Hematopoietic multipotent progenitor cell treated with erythropoietin and hydrocortisone succinate and interleukin-3 and kit ligand, for 17 days (in vitro differentiated cells): Measurements from ENCODE around the gene ATP2C2.
"Not testable (repeated sequence)": the region's sequence is repeated elsewhere in the genome, so short reads cannot be mapped to it uniquely, and the experiment has no call there.

Experiments used
- DNase-seq: peaks from one replicate; pipeline ENCODE4 v3.0.0-alpha.2; 2015; ENCODE audit warnings: low spot score

ATP2C2 gene, protein sequence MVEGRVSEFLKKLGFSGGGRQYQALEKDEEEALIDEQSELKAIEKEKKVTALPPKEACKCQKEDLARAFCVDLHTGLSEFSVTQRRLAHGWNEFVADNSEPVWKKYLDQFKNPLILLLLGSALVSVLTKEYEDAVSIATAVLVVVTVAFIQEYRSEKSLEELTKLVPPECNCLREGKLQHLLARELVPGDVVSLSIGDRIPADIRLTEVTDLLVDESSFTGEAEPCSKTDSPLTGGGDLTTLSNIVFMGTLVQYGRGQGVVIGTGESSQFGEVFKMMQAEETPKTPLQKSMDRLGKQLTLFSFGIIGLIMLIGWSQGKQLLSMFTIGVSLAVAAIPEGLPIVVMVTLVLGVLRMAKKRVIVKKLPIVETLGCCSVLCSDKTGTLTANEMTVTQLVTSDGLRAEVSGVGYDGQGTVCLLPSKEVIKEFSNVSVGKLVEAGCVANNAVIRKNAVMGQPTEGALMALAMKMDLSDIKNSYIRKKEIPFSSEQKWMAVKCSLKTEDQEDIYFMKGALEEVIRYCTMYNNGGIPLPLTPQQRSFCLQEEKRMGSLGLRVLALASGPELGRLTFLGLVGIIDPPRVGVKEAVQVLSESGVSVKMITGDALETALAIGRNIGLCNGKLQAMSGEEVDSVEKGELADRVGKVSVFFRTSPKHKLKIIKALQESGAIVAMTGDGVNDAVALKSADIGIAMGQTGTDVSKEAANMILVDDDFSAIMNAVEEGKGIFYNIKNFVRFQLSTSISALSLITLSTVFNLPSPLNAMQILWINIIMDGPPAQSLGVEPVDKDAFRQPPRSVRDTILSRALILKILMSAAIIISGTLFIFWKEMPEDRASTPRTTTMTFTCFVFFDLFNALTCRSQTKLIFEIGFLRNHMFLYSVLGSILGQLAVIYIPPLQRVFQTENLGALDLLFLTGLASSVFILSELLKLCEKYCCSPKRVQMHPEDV

DNA sequence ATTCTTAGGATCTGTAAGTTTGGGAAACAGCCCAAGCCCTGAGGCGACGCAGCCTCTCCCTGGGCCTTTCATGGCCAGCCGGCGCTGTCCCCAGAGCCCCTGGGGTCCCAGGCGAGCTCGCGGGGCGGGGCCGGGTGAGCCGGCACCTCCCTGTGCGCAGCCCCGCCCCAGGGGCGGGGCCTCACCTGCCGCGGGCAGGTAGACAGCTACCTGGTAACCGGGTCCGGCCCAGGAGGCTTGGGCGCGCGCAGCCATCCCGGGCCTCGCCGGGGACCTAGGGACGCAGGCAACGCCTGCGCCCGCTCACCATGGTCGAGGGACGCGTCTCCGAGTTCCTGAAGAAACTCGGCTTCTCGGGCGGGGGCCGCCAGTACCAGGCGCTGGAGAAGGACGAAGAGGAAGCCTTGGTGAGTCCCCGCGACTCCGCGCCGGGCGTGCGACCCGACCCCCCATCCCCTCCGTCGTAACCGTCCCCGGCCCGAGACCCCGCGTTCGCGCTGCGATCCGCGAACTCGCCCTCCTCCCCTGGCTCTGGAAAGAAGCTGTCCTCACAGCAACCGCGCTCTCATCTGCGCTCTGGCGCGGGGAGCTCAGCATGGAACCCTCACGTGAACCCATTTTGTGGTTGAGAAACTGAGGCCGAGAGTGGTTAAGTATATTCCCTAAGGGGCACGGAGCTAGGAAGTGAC is at the start of gene ATP2C2:
Gene ATP2C2 (plus strand): TSS at position 231 of the 689 bp plus-strand sequence. CDS start 78 bp downstream, at position 309.
- DNase-seq, result no peak

DNA sequence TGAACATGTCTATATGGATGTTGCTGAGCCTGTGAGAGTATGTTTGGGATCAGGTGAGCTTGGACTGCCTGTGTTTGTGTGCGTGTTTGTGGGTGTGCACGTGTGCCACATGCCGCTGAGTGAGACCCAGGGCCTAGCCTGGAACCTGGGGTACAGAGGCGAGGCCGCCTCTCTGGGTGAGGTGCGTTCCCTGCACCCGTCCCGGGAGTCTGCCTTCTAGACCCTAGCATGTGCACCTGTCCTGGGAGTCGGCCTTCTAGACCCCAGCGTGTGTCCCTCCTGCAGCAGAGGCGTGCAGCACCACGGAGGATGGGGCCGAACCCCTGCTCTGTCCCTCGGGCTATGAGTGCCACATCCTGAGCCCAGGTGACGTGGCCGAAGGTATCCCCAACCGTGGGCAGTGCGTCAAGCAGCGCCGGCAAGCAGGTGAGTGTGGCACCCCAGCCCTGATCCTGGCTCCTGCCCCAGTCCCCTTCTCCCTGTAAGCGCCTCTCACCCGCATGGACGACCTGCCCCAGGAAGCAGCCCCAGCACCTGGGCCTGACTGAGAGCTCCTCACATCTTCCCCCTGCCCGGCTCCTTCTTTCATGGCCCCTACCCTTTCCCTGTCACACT is 49.1 kb upstream of the ATP2C2 start:
- DNase-seq, result no peak

DNA sequence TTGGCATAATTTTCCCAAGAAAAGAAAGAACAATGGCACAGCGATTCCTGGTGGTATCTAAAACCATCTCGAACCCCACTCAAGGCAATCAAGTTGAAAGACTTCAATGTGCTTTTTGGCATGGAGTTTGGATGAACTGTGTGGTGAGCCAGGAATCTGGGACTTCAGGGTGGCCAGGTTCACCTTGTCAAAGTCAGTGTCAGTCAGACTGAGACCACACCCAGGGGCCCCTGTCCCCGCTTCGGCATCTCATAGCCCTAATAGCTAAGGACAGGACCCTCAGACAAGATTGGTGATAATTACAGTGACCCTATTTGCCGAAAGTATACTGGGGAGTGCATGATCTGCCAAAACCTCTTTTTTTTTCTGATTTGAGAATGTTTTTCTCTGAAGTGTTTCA is 47.8 kb upstream of the ATP2C2 start:
- no peak for DNase-seq

DNA sequence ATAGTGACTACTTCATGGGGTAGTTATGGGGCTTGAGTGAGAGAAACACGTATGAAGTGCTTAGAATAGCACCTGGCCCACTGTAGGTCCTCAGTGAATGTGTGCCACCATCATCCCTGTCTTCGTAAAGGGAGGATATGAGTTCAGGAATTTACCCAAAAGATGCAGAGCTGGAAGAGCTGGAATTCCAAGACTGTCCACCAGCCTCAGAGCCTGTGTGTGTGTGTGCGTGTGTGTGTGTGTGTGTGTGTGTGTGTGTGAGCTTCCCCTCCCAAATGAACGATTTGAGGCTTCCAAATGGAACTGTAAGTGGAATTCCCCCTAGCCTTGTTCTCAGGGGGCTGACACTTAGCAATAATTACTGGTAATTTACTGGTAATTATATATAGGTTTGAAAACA is 46.4 kb upstream of the ATP2C2 start:
- DNase-seq, result no peak

DNA sequence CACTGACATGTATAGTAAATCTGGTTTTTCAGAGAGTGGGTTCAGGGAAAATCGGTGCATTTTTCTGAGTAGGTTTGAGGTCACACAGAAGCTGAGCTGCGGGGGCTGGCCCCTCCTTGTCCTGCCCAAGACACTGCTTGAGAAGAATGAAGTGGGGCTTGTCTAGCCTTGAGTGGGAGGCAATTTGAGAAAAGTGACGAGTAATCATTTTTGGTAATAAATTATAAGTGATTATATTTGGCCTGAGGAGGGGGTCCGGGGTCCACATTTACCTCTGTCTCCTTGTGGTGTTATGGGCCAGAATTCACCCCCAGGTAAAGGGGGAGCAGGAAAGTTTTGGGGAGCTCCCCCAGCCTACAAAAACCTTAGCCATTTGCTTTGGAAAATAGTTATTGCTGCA is 45.6 kb upstream of the ATP2C2 start:
- DNase-seq, result no peak

DNA sequence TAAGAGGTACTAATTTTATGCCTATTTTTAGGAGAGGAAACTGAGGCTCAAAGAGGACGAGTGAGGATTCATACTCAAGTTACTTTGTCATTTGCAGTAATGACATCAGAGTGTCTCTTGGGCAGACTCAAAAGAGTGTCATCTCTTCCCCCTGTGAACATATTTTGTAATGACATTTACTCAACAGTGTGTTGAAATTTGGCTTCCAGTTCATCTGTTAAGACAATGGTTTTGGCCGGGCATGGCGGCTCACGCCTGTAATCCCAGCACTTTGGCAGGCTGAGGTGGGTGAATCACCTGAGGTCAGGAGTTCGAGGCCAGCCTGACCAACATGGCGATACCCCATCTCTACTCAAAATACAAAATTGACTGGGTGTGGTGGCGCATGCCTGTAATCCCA is 44.7 kb upstream of the ATP2C2 start:
- no peak for DNase-seq

DNA sequence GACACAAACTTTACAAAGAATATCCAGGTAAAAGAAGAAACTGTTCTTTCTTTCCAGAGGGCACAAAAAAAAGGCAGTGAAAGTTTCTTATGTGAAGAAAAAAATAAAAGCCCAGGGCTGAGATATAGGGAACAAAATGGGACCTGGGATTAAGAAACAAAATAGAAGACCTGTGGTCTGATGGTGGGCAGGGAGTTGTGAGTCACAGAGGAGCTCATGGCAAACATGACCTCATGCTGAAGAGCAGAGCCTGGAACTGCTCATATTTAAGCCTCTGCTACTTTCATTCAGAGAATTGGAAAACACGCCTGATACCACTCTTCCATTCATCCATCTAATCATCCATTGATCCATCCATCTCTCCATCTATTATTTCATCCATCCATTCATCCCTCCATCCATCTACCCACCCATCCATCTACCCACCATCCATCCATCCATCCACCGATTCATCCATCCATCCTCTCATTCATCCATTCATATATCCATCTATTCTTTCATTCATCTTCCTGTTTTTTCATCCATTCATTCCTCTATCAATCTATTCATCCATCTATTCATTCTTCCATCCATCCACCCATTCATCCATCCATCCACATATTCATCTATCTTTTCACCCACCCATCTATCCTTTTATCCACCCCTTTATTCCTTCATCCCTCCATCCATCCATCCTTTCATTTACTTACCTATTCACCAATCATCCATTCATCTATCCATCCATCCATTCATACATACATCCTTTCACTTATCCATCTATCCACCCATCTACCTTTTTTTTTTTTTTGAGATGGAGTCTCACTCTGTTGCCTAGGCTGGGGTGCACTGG is 43.7 kb upstream of the ATP2C2 start:
- DNase-seq, result no peak

DNA sequence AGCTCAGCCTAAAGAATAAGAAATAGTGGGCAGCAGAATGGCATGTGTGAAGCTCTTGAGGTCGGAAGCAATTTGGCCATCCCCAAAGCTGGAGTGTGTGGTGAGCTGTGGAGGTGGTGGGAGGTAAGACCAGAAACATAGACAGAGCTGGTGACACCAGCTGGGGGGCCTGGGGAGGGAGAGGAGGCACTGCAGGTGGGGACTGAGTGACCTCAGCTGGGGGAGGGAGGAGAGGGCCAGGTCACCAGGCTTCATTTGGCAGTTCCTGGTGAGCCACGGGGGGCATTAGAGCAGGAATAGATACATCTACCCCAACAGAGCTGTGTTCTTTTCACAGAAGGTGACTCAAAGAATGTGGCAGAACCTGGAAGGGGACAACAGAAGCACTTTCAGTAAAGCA is 41.8 kb upstream of the ATP2C2 start:
- DNase-seq, result no peak

DNA sequence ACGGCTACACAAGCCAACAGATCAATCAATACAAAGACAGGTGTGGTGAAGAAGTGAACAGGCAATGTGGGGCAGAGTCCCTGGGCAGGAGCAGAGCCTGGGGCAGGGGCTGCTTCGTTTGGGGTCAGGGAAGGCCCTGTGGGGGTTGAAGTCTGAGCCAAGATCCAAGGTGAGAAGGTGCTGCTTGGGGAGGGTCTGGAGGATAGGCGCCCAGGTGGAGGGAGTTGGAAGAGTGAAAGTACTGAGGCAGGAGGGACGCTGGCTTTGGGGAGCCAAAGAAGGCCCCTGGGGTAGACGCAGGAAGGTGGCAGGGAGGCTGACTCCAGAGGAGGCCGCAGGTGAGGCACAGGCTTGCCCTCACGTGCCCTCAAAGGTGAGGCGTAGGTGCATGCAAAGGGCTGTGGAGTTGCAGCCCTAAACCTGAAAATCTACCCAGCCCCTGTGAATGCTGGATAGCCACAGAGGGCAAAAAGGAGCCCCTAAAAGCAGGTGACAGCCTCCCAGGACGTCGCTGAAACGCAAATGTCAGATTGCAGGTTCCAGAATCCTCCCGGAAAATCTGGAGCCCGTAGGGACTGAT is 40.3 kb upstream of the ATP2C2 start:
- no peak for DNase-seq

DNA sequence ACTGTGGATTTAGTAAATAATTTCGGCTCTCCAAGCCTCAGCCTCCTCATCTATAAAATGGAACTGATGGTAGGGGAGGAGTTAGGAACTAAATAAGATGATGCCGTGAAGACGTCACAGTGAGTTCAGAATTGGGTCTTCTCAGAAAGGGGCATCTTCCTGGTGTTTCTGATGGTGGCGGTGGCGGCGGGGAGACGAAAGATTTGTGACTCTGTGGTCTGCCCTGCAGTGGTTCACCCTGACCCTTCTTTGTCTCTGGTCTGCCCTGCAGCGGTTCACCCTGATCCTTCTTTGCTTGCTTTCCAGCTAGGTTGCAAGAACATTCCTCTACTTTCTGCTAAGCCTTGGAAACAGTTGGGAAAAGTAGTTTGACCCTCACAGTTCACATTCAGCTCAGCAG is 39.3 kb upstream of the ATP2C2 start:
- no peak for DNase-seq

DNA sequence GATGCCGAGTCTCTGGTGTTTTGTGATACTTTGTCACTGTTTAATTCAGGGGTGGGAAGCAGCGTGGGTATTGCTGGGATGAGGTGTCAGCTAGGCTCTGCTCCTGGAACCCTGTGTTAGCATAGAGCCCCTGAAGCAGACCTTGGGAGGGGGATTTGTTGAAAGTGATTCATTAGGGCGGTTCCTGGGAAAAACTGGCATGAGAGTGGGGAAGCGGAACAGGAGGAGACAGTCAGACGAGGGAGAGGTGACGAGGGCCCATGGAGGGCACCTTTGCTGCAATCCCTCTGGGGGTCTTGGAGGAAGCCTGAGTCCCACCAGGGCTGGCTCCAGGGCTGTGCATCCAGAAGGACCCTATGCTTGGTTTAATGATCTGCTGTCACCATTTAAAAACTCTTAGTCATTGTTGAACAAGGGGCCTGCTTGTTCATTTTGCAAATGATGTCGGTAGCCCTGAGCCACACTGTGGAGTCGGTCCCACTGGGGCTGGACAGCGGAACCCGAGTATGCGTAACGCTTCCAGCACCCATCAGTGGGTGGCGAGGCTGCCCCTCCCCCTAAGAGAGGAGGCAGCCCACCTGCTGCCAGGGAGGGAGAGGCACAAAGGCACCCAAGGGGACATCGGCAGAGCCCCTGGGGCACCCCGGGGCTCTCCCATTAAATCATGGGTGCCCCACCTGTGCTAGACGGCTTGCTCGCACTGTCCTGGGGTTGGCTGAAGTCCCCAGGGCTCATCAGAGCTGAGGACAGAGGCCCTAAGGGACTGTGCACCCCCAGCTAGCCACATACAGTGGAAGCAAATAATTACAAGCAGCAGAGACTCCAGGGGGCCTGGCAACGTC is 38.3 kb upstream of the ATP2C2 start:
- DNase-seq, result no peak

DNA sequence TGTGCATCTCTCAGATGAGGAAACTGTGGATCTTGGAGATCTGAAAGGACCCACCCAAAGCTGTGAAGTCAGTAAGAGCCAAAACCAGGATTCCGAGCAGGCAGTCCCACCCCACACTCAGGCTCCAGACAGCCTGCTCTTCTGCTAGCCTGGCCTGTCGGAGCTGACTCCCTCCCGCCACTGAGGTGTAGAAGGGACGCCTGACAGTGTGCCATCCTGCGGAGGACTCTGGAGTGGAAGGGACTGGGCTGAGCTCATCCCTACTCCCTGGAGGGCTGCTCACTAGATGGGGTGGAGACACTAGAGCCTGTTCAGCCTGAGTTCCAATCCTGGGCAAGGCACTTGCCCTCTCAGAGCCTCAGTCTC is 37.7 kb upstream of the ATP2C2 start:
- no peak for DNase-seq

DNA sequence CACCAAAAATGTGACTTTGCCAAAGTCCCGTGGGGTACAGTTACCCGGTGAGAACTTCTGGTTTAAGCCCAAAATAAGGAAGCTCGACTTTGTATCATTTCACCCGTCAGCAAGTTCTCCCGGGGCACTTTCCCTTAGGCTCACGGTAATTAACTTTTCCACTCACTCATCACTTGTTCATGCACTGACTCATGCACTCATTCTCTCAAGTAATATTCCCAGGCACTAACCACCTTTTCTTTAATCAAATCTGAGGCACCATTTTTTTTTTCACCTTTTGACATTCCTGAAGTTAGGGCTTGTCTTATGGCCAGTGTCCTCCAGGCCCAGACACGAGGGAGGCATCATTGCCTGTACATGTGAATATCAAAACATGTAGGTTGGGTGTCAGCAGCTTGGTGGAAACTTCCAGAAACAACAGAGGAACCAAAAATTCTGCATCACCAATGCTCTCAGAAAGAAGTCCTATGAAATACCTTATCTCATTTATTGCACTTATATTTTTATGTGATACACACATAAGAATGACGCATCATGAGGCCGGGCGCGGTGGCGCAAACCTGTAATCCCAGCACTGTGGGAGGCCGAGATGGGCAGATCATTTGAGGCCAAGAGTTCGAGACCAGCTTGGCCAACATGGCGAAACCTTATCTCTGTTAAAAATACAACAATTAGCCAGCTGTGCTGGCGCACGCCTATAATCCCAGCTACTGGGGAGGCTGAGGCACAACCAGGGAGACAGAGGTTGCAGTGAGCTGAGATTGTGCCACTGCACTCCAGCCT is 36.1 kb upstream of the ATP2C2 start:
- no peak for DNase-seq

DNA sequence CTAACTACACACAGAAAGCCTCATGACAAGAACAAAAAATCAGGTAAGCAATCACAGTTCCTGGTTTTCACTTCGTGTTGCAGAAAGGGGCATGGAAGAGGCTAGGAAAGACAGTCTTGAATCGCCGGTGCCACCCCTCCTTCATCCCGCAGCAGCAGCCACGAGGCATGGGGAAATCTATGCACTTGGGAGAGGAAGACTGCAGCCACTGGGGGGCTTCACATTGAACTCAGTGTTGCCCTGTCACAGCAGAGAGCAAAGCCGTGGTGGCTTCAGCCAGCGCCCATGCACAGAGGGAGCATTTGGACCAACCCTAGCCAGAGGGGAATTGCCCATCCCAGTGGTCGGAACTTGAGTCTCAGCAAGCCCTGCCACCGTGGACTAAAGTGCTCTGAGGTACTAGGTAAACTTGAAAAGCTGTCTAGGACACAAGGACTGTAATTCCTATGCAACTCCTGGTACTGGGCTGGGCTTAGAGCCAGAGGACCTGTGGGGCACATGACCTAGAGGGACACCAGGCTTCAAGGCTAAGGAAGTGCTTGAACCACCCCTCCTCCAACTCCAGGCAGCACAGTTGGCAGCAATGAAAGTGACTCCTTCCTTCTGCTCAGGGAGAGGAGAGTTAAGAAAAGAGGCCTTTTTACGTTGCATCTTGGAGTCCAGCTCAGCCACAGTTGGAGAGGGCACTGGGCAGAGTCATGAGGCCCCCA is 35.2 kb upstream of the ATP2C2 start:
- DNase-seq, result no peak

DNA sequence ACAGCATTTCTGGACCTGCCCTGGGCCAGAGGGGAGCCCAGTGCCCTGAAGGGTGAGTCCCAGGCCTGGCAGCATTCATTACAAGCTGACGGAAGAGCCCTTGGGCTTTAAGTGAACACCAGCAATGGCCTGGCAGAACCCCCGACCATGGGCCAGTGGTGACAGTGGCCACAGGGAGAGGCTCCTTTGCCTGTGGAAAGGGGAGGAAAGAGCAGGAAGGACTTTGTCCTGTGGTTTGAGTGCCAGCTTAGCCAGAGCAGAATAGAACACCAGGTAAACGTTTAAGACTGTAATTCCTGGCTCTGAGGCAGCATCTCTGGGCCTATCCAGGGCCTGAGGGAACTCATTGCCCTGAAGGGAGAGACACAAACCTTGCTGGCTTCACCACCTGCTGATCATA is 34.3 kb upstream of the ATP2C2 start:
- no peak for DNase-seq

DNA sequence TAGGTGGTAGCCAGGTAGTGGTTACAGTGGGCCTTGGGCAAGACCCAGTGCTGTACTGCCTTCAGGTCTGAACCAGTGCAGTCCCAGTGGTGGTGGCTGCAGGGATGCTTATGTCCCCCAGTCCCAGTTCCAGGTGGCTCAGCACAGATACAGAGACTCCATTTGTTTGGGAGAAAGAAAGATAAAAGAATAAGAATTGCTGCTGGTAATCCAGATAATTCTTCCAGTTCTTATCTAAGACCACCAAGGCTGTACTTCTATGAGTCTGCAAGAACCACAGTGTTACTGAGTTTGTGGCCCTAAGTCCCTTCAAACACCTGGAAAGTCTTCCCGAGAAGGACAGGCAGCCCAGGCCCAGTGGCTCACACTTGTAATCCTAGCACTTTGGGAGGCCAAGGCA is 33.9 kb upstream of the ATP2C2 start:
- no peak for DNase-seq

DNA sequence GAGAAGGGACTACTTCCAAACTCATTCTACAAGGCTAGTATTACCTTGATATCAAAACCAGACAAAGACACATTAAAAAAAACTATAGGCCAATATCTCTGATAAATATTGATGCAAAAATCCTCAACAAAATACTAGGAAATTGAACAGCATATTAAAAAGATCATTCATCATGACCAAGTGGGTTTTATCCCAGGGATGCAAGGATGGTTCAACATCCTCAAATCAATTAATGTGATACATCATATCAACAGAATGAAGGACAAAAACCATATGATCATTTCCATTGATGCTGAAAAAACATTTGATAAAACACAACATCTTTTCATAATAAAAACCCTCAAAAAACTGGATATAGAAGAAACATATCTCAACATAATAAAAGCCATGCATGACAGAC is 31.1 kb upstream of the ATP2C2 start:
- DNase-seq, result not testable (repeated sequence)

DNA sequence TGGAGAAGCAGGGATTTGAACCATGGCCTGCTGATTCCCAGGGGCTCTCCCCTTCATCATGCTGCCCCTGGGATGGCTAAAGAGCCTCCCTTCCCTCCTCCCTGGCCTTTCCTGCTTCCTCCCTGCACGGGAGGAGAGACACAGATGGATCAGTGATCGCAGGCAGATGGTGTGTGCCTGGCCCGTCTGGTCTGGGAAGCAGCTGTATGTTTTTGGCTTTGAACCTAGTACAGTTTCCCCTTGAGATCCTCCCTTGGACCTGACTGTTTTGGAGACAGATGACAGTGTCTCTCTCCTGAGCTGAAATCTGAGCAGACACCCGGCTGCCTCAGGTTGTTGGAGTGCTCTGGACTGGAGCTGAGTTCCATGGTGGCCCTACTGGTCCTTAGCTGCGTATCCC is 29.0 kb upstream of the ATP2C2 start:
- DNase-seq, result no peak

DNA sequence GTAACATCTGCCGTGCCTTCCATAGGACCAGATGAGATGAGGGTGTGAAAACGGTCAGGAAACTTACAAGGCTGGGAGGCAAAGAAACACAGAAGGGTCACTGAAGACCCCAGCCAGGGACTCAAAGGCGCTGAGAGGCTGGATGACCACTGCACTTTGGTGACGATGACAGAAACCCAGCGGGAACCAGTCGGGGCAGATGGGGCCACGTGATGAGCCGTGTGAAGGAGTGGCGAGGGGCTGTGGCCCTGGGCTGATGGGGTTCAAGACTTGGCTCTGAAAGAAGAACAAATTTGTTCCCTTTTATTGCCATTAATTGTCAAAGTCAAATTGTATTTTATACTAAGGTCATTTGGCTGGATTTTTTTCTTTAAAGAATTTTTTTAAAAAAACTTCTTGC is 28.6 kb upstream of the ATP2C2 start:
- DNase-seq, result no peak
